Measurements from ENCODE around the gene EBI3. TPM values are rescaled to one million over a fixed set of nuclear protein-coding genes. Genes with fewer than 3 reads are reported as not detected.
A peak's percentile ranks its signal among the peaks of the same experiment; 100 is the strongest.

EBI3 gene
- total RNA-seq = under 1 TPM in 3 of 5 donors, not detected in 2; 0.38 to 0.92 (median 0.79) TPM
- not detected for total RNA-seq (2013)
- 0 to 6.9 (median 0.13) reads per million in 29 experiments for total RNA-seq

GRCh38 chr19:4229179-4229931, at the start of gene EBI3:
Gene EBI3 (plus strand): TSS chr19:4229523. CDS start chr19:4229551, 28 bp downstream.
- Mint-ChIP-seq H3K9me3 (no peaks in the 10 kb centered on the region), H3K27ac (no peak within 1 kb of the TSS), H3K4me3 (no peak within 1 kb of the TSS), H3K36me3 (no peaks in the 10 kb centered on the region), H3K4me1 (peaks cover 0 to 3% (median 0%) of the 10 kb centered on the region in 3 donors), H3K27me3 (peaks cover 14 to 28% of the 10 kb centered on the region in 2 donors)
- 10% methylated on average over 8 of the region's 19 CpGs for WGBS (ENCODE audit: insufficient coverage)
- ChIA-PET CTCF (no interaction called here), POLR2A (no interaction called here)
- Histone ChIP-seq H3K27me3 (replicated peaks in 1 of 2; ENCODE audit: control insufficient read depth in 2 of 2, extremely low read depth in 1 of 2, insufficient read depth in 2 of 2, low read length in 1 of 2) (peaks cover 3 to 60% of the 10 kb centered on the region in 2 experiments), H3K9me3 (no peaks in the 10 kb centered on the region), H3K4me1 (ENCODE audit: control insufficient read depth in 1 of 2, extremely low read depth in 1 of 2, insufficient read depth in 2 of 2, low read length in 2 of 2) (peaks cover 0 to 8% of the 10 kb centered on the region in 2 experiments), H3K27ac (ENCODE audit: low read length) (no peak within 1 kb of the TSS), H3K36me3 (ENCODE audit: control insufficient read depth in 2 of 2, extremely low read depth in 1 of 2, insufficient read depth in 1 of 2, low read length in 1 of 2) (no peaks in the 10 kb centered on the region), H3K4me3 (ENCODE audit: control insufficient read depth in 1 of 2, extremely low read depth in 1 of 2, low read length in 1 of 2) (no peak within 1 kb of the TSS)
- DNase-seq = peak in 2 of 35 experiments; percentile 9 to 25
- peak in 2 of 4 experiments; percentile 13 to 28 for ATAC-seq (replicated peaks in 1 of 4)

DNA sequence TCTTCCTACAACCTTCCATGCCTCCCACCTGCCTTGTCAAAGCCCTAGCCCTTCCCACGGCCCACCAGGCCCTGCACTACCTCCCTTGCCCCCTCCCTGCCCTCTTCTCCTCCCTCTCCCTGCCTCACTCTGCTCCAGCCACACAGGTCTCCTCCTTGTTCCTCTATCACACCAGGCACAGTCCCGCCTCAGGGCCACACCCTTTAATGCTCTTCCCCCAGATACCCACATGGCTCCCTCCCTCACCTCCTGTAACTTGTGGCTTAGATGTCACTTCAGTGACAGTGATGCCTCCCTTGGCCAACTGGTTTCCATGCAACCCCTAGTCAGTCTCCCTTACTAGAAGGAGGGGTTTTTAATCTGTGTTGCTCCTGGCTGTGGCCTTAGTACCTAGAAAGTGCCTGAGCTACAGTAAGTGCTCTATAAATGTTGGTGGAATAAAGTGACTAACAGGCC, 48.2 kb upstream of the EBI3 start:
- no peak for ATAC-seq (replicated peaks in 1 of 4)
- H3K36me3 Mint-ChIP-seq = peaks cover 13% of the 10 kb centered on the region
- H3K27ac ChIP-seq (ENCODE audit: low read length) = no peak overlapping the region
- peaks cover 0 to 12% of the 10 kb centered on the region in 2 experiments for H3K27me3 ChIP-seq (replicated peaks in 1 of 2; ENCODE audit: control insufficient read depth in 2 of 2, extremely low read depth in 1 of 2, insufficient read depth in 2 of 2, low read length in 1 of 2)
- no peaks in the 10 kb centered on the region for H3K9me3 Mint-ChIP-seq
- peaks cover 16 to 31% of the 10 kb centered on the region in 2 experiments for H3K4me1 ChIP-seq (ENCODE audit: control insufficient read depth in 1 of 2, extremely low read depth in 1 of 2, insufficient read depth in 2 of 2, low read length in 2 of 2)
- WGBS (ENCODE audit: insufficient coverage) = 81% methylated on average over 2 of the region's 2 CpGs
- no peaks in the 10 kb centered on the region for H3K27me3 Mint-ChIP-seq
- CTCF ChIA-PET = no interaction called here
- POLR2A ChIA-PET = no interaction called here
- H3K36me3 ChIP-seq (ENCODE audit: control insufficient read depth in 2 of 2, extremely low read depth in 1 of 2, insufficient read depth in 1 of 2, low read length in 1 of 2) = peaks cover 4 to 14% of the 10 kb centered on the region in 2 donors
- peak overlapping the region; percentile 56 to 99 (median 58) for H3K4me3 Mint-ChIP-seq
- H3K27ac Mint-ChIP-seq = peak overlapping the region; percentile 46 to 68
- no peaks in the 10 kb centered on the region for H3K9me3 ChIP-seq
- DNase-seq = no peak
- H3K4me1 Mint-ChIP-seq = peaks cover 26 to 34% (median 33%) of the 10 kb centered on the region in 3 donors
- peak overlapping the region in 1 of 2 donors; percentile 15 for H3K4me3 ChIP-seq (ENCODE audit: control insufficient read depth in 1 of 2, extremely low read depth in 1 of 2, low read length in 1 of 2)

DNA sequence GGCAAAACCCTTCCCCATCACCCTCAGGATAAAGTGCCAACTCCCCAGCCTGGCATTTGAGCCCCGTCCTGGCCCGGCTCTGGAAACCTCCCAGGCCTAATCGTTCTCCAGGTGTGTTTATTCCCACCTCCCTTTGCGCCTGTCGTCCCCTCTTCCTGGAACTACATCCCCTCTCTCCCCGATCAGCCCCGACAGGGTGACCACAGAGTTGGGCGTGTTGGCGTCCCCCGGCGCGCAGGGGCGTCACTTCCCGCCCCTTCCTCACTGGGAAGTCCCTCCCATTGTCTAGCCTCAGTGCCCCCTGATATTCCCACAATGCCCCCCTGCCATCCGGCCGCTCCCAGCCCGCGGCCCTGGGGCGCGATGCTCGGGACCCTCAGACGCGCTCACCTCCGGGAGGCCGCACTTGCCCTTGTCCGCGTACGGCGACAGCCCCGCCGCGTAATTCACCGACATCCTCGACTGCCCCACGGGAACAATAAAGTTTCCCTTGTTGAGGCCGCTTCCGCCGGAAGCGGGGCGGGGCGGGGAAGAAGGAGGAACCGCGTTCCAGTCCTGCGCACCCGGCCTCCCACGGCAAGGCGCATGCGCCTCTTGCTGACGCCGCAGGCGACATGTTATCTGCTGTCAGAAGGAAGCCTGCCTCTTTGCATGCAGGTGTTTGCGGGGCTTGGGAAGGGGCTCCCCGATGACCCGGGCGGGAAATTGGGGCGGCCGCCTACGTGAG, 47.1 kb upstream of the EBI3 start, which contains the start of the genes ANKRD24 and SIRT6:
ANKRD24 (plus strand) TSS at position 606 of the 727 bp plus-strand sequence. CDS start 3,737 bp downstream, outside the sequence.
SIRT6 (minus strand) TSS at position 480 of the 727 bp plus-strand sequence; CDS start at position 456, 24 bp downstream.
- no peaks in the 10 kb centered on the region for H3K27me3 Mint-ChIP-seq
- peaks cover 26 to 37% (median 37%) of the 10 kb centered on the region in 3 donors for H3K4me1 Mint-ChIP-seq
- Histone ChIP-seq H3K36me3 (ENCODE audit: control insufficient read depth in 2 of 2, extremely low read depth in 1 of 2, insufficient read depth in 1 of 2, low read length in 1 of 2) (peaks cover under 1 to 14% of the 10 kb centered on the region in 2 donors), H3K27me3 (replicated peaks in 1 of 2; ENCODE audit: control insufficient read depth in 2 of 2, extremely low read depth in 1 of 2, insufficient read depth in 2 of 2, low read length in 1 of 2) (peaks cover 0 to 16% of the 10 kb centered on the region in 2 experiments), H3K9me3 (no peaks in the 10 kb centered on the region), H3K27ac (ENCODE audit: low read length) (peak within 1 kb of the TSS; percentile 73), H3K4me3 (ENCODE audit: control insufficient read depth in 1 of 2, extremely low read depth in 1 of 2, low read length in 1 of 2) (peak within 1 kb of the TSS; percentile 79 to 93), H3K4me1 (ENCODE audit: control insufficient read depth in 1 of 2, extremely low read depth in 1 of 2, insufficient read depth in 2 of 2, low read length in 2 of 2) (peaks cover 16 to 31% of the 10 kb centered on the region in 2 experiments)
- ATAC-seq (replicated peaks in 1 of 4) (peak; percentile 90 to 92 (median 90)), DNase-seq (peak; percentile 87 to 98 (median 95))
- CTCF ChIA-PET = no interaction called here
- H3K4me3 Mint-ChIP-seq = peak within 1 kb of the TSS; percentile 93 to 99 (median 95)
- peaks cover 9% of the 10 kb centered on the region for H3K36me3 Mint-ChIP-seq
- no peaks in the 10 kb centered on the region for H3K9me3 Mint-ChIP-seq
- H3K27ac Mint-ChIP-seq = peak within 1 kb of the TSS; percentile 92
- WGBS (ENCODE audit: insufficient coverage) = under 1% methylated on average over 57 of the region's 58 CpGs
- POLR2A ChIA-PET = interaction anchor here in 1 of 2 donors (1.0 kb wide), 1 partner anchor 204 kb away, joined by 5 read pairs; no protein-coding TSS in a partner anchor

GRCh38 chr19:4183967-4184717, 45.2 kb upstream of the EBI3 start:
- Histone ChIP-seq H3K27ac (ENCODE audit: low read length) (no peak overlapping the region), H3K27me3 (replicated peaks in 1 of 2; ENCODE audit: control insufficient read depth in 2 of 2, extremely low read depth in 1 of 2, insufficient read depth in 2 of 2, low read length in 1 of 2) (peaks cover 0 to 16% of the 10 kb centered on the region in 2 experiments), H3K9me3 (no peaks in the 10 kb centered on the region), H3K4me1 (ENCODE audit: control insufficient read depth in 1 of 2, extremely low read depth in 1 of 2, insufficient read depth in 2 of 2, low read length in 2 of 2) (peaks cover 16 to 31% of the 10 kb centered on the region in 2 experiments), H3K4me3 (ENCODE audit: control insufficient read depth in 1 of 2, extremely low read depth in 1 of 2, low read length in 1 of 2) (no peak overlapping the region), H3K36me3 (ENCODE audit: control insufficient read depth in 2 of 2, extremely low read depth in 1 of 2, insufficient read depth in 1 of 2, low read length in 1 of 2) (peaks cover 0 to 9% of the 10 kb centered on the region in 2 donors)
- Mint-ChIP-seq H3K4me3 (peak overlapping the region; percentile 35 to 69 (median 39)), H3K36me3 (peaks cover 7% of the 10 kb centered on the region), H3K4me1 (peaks cover 24 to 37% (median 36%) of the 10 kb centered on the region in 3 donors), H3K27ac (no peak overlapping the region), H3K9me3 (no peaks in the 10 kb centered on the region), H3K27me3 (no peaks in the 10 kb centered on the region)
- ATAC-seq (replicated peaks in 1 of 4) (no peak), DNase-seq (no peak)
- ChIA-PET POLR2A (no interaction called here), CTCF (no interaction called here)
- WGBS (ENCODE audit: insufficient coverage) = 49% methylated on average over 17 of the region's 23 CpGs

- POLR2A ChIA-PET = no interaction called here
- Mint-ChIP-seq H3K4me1 (peaks cover 18 to 31% (median 29%) of the 10 kb centered on the region in 3 donors), H3K27me3 (peaks cover 0 to 2% of the 10 kb centered on the region in 2 donors), H3K9me3 (no peaks in the 10 kb centered on the region), H3K36me3 (peaks cover under 1% of the 10 kb centered on the region), H3K27ac (no peak overlapping the region), H3K4me3 (peak overlapping the region in 1 of 3 donors; percentile 35)
- Histone ChIP-seq H3K36me3 (ENCODE audit: control insufficient read depth in 2 of 2, extremely low read depth in 1 of 2, insufficient read depth in 1 of 2, low read length in 1 of 2) (peaks cover 0 to 3% of the 10 kb centered on the region in 2 donors), H3K27me3 (replicated peaks in 1 of 2; ENCODE audit: control insufficient read depth in 2 of 2, extremely low read depth in 1 of 2, insufficient read depth in 2 of 2, low read length in 1 of 2) (peaks cover 0 to 20% of the 10 kb centered on the region in 2 experiments), H3K4me1 (ENCODE audit: control insufficient read depth in 1 of 2, extremely low read depth in 1 of 2, insufficient read depth in 2 of 2, low read length in 2 of 2) (peaks cover 16 to 31% of the 10 kb centered on the region in 2 experiments), H3K4me3 (ENCODE audit: control insufficient read depth in 1 of 2, extremely low read depth in 1 of 2, low read length in 1 of 2) (no peak overlapping the region), H3K9me3 (no peaks in the 10 kb centered on the region), H3K27ac (ENCODE audit: low read length) (no peak overlapping the region)
- no peak for DNase-seq
- no peak for ATAC-seq (replicated peaks in 1 of 4)
- WGBS (ENCODE audit: insufficient coverage) = 94% methylated on average over 2 of the region's 2 CpGs
- CTCF ChIA-PET = no interaction called here
Observed at GRCh38 chr19:4184718-4185352, 44.5 kb upstream of the EBI3 start.
